MV-4-11 (cell line): ENCODE results near the gene PEPD.
A peak's percentile ranks its signal among the peaks of the same experiment; 100 is the strongest.

Source experiments
- DNase-seq: peaks from one replicate; lab custom pipeline; 2025; lab: John Stamatoyannopoulos, UW

The PEPD gene

DNA sequence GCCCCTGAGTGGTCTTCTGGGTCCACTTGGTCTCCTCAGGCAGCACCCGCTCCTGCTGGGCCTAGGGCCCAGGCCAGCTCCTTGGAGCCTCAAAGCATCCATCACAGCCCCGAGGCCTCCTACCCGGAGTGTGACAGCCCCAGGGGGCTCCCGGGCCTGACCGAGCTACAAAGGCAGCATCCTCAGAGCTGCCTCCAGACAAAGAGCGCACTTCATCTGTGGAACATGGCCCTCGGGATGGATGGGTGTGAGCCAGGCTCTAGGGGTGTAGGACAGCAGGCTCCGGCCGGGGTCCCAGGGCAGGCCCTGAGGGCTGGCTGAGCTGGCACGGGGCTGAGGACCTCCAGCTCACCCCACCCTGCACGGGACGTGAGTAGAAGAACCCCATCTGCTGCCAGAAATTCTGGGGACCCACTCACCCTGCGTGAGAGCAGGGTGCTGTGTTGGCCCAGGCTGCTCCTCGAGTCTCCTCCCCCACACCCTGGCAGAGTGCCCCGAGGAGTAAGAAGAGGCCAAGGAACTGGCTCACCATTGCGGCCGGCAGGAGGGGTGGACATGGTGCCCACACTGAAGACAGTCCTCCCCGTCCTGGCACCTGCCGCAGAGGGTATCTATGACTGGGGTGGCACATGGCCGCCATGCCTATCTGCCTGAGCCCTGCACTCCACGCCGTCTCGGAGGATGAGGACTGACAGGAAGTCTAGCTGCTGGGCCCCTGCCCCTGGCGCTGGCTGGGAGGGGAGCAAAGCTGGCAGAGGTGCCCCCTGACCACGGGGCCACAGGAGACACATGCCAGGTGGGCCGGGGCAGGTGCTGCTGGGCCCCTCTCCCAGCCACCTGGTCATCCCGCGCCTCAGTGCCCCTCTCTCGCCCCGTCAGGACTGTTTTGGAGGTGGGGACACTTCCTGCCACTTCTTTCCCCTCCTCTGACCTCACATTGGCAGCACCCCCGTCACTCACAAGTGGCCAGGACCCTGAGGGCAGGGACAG is 125.7 kb downstream of the PEPD start:
- no peak for DNase-seq

DNA sequence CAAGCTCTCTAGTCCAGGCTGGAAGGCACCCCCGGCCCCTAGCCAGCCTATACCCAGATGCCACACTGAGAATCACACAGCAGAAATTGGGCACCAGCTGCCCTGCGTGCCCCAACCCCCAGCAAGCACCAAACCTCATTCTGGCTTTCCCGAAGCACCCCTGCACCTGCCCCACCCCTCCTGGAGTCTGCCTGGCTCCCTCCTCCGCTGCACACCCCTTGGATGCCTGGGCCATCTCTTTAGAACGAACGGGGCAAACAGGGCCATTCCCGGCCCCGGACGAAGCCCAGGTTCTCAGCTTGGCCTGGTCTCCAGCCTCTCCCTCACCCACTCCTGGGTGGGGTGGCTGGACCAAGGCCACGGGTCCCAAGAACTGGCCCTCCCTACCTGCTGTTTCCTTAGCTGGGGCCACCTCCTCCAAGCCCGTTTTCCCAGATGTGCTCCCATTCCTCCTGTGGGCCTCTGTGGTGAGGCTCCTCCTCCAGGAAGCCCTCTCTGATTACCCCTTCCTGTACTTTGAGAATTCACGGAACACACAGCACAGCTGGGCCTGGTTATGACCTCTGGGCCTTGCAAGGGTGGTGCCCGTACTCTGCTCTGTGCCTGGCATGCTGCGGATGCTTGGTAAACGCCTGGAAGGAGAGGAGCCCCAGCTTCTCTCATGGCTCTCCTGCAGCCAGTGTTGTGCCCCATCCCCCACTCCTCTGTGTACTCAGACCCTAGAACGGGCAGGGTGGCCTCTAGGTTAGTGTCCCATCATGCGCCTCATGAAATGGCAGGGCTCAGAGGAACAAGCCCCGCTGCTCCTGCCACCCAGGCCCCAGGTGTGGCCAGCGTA is 126.6 kb downstream of the PEPD start:
- DNase-seq = no peak

DNA sequence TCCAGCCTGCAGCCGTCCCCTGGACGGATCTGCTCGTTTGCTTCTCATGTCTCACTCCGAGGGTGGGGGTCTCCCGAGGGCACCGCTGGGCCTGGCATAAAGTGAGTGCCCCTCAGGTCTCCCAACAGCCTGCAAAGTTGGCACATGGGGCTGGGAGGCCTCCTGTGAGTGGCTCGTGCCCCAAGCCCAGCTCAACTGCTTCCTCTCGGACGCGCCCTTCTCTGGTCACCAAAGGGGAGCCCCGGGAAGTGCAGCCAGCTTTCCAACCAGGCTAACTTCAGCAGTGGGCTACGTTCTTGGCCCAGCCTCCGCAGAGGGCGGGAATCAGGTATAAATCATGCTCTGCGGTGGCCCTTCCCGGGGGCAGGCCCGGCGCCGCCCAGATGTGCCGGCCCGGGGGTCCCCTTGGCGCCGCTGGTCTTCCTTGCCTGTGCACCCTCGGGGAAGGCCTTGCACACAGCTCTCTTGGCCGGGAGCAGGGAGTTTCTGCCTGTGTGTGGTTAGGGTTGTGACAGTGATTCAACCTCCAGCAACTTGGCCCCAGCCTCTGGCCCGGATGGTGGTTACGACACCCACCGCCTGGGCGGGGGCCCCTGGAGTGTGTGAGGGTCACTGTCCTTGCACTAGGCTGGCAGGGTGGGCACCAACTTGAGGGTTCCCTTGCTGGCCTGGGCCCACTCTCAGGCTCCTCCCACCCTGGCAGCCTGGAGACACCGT is 127.4 kb downstream of the PEPD start:
- peak; percentile 87 for DNase-seq

DNA sequence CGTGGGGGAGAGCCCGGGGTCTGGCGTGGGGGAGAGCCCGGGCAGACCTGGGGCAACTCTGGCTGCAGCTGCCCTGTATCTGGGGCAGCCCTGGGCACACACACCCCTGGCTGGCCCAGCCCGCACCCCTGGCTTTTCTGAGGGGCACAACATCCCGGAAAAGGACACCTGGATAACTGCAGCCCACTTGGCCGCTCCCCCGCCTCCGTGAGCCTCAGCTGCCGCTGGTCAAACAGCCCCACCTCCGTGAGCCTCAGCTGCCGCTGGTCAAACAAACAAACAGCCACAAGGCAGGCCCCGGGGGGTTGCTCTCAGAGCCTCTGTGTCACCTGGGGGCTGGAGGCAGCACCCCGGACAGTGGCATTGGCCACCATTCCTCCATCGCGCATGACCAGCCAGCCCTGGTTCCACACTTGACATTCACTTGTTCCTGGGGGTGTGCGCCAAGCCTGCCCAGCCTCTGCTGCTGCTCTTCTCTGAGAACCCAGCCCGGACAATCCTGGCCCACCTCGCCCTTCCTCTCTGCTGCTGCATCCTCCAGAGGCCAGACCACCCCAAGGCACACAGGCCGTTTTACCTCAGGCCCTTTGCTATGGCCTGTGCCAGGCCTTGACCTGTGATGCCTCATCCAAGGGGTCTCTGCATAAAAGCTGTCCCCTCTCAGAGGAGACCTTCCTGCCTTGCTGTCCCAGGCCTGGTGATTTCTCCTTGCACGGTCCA is 128.1 kb downstream of the PEPD start:
- no peak for DNase-seq

DNA sequence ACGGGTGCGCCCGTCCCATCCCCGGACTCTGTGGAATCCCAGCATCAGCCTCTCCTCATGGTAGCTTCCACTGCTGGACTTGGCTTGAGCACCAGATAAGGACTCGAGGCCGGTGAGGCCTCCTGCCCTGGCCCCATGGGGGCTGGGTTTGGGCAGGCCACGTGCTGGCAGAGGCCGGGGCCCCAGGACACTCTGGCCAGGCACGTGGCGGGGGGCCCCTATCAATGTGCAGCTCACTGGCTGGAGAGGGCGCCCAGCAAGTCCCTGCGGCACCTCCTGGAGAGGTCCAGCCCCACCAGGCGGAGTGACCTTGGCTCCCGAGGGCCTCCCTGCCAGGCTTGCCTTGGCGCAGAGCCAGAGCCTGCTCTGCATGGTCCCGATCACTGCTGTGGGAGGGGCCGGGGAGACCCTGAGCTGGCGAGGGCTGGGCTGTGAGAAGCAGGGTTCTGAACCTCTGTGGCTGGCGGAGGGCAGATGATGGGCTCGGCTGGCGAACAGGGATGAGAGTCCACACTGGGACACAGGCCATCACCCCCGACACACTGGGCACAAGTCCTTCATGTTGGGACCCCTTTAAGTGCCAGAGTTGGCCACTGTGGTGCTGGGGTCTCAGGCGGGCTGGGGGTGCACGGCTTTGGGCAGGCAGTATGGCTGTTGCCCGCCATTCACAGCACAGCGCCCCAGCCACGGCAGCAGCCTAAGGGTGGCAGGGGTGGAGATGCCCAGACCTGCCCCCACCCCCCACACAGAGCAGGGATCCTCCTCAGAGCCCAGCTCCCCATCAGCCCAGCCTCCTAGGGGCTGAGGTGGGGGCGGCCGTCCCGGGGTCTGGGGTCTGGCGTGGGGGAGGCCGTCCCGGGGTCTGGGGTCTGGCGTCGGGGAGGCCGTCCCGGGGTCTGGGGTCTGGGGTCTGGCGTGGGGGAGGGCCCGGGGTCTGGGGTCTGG is 129.0 kb downstream of the PEPD start:
- DNase-seq = no peak

DNA sequence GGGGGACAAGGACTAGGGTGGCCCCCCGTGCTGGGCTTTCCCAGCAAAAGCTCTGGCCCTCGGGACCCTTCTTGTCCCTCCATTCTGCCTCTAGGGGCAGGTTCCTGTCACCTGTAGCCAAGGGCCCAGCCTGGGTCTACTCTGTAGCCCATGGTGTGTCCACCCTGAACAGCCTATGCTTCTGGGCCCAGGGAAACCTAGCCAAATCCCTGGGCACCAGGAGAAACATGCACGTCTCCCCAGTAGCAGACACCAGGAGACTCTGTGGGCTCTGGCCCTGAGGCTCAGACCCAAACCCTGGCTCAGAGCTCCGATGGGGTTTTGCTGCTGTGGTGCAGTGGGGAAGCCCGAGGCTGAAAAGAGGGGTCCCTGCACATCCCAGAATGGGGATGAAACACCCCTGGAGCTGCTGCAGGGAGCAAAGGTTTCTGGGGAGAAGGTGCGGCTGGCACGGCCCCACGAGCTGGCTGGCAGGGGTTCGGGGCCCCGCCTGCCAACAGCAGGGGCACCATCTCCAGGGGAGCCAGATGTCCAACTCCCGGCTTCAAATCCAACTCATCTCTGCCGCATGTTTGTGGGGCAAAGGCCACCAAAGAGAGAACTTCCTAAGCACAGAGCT is 129.9 kb downstream of the PEPD start:
- DNase-seq = no peak

DNA sequence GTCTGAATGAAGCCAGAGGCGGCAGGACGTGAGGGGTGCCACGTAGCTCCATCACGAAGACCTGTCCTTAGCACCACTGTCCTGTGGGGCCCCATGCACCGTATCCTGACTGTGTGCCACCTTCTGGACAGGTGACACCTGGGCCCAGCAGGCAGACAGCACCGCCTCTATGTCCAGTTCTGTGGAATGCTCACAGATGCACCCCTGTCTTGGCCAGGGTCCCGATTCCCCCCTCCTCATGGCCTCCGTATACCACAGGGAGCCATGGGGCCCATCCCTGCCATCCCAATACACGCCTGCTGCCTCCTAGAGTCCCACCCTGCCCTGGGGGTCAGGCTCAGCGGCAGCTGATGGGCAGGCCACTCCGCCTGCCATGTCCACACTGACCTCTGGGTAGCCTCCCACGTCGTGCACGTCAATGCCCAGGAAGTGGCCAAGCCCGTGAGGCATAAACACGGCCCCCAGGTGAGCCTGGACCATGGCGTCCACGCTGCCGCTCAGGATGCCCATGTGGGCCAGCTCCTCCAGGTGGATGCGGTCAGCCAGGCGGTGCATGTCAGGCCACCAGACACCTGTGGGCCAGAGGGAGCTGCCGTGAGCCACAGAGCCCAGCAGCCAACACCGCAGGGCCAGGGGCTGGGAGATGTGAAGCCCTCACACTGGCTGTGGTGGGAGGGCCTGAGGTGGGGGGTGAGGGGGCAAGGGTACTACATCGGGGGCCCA is 130.5 kb downstream of the PEPD start:
- no peak for DNase-seq

DNA sequence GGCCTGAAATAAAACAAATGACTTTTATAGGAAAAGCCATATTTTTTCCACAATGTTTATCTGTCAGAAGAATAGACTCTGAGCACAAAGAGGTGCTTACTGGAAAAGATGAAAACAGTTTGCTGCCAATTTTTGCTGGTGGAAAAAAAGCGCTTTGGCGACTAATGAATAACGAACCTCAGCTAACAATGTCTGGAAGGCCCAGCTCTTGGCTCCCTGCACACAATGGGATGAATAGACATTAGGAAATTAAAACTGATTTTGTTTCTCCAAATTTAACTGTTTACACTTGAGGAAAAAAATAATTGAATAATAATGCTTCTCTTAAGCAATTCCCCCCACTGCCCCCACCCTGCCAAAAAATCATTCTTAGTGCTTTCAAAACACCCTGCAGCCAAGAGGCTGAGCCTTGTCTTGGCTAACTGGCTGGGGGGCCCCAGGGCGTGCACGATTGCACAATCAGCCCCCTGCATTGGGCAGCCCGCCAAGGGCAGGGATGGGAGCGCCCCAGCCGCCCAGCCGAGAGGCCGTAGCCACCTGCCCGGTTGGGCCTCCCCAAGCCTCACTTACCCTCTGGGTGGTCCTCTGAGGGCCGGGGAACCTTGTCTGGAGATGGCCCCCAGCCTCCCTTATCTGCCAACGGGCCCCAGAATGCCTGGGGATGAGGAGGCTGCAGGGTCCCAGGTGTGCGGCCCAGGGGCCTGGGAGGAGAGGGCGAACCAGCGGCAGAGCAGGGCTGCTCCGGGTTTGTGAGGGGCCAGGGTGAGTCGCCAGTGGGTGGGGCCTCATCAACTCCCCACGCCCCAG is 131.3 kb downstream of the PEPD start:
- peak; percentile 55 for DNase-seq

DNA sequence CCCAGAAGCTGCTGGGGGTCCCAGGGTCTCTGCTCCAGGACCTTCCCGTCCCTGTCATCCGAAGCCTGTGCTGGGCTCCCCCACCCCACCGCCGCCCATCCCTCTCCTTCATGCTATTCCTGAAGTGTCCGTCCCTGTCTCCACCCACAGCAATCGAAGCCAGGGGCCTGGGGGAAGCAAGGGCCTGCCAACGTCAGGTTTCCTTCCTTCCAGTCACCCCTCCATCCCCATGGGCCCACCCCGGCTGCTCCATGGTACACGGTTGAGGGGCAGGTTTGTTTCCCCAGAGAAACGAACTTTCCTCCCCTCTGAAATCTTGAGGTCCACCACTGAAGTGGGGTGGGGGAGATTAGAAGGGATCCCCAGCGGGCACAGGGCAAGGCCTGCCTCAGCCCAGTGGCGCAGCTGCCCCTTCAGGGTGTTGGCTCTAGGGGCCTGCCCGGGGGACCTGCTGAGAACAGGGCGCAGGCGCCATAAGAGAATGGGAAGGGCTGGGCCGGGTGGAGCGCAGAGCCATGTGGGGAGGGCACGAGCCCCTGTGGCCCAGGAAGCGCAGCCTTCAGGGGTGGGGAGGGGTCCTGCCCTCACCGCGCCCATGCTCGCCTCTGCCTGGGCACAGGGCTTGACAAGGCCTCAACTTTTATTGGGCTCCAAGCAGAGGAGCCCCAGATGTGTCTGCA is 132.0 kb downstream of the PEPD start:
- DNase-seq = no peak

DNA sequence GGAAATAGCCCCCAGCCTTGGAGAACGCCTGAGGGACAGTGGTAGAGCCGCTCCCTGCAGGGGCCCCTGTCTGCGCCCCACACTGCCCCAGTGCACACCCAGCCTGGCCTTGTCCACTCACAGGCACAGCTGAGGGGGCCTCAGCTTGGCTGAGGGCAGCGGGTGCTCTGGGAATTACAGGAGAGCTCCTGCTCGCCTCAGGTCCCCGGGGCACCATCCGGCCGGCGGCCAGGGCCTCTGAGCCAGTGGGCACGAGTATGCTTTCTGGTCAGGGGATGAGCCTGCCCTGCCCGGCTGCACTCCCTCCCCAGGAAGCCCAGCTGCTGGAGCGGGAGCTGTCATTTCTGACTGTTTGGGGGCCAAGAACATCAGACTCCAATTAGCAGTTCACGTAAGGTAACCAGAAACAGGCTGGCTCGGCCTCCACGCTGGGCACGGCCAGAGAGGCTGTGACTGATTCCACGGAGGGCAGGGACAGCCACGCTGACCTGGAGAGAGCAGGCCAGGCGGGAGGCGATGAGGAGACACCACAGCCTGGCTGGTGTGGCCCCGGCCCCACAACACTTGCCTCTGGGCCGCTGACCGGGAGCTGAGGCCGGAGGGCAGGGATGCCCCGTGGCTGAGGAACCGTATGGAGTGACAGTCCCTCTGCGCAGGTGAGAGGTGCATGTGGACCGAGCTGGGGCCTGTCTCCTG is 132.7 kb downstream of the PEPD start:
- no peak for DNase-seq

DNA sequence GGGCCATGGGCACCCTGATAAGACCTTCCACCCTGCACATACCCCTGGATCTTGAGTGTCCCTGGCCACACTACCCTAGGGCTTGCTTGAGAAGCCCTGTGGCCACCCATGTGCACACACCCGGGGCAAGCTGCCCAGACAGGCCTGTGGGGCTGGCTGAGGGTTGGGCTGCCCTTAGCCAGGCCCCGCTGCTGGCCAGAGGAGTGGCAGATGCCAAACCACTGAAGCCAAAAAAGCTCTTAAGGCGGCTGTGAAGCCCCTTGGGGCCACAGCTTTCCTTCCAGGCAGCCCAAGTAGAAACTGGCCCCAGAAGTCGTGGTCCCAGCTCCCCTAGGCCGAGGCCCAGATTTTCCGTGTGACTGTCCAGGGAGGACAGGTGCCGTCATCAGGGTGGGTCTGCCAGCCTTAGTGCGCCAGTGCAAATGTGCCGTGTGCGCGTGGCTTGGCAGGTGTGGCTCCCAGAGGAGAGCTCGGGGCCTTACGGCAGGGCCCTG is 133.3 kb downstream of the PEPD start:
- no peak for DNase-seq

DNA sequence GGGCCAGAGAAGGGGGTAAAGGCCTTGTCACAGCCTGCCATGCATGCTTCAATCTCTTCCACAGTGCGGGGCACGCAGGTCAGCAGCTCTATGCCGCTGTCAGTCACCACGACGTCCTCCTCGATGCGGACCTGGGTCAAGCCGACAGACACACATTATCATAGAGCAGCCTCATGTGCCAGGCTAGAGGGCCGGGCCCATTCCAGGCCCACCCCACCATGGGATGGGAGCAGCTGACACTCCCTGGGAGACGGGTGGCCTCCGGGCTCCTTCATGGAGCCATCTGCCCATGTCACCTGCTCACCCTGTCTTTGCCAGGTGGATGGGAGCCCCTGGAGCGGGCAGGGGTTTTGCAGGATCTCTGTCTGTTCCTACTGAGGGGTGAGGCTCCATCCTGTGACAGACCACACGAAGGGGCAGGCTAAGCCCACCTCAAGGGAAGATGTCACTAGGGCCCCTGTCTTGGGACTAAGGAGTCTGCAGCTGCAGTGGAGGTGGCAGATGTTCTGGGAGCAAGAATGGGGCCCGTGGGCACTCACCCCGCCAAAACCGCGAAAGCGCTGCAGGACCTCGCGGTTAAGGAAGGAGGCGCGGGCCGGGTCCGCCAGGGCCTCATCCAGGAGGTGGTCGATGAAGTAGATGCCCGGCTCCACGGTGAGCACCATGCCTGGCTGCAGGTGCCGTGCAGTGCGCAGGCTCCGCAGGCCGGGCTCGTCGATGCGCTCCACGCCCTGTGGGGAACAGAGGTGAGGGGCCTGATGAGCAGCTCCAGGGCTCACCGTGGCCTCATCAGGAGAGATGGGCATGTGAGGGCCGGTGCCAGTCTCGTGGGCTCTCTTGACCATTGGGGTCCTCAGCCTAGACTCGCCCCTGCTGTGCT is 134.0 kb downstream of the PEPD start:
- DNase-seq = peak; percentile 25

DNA sequence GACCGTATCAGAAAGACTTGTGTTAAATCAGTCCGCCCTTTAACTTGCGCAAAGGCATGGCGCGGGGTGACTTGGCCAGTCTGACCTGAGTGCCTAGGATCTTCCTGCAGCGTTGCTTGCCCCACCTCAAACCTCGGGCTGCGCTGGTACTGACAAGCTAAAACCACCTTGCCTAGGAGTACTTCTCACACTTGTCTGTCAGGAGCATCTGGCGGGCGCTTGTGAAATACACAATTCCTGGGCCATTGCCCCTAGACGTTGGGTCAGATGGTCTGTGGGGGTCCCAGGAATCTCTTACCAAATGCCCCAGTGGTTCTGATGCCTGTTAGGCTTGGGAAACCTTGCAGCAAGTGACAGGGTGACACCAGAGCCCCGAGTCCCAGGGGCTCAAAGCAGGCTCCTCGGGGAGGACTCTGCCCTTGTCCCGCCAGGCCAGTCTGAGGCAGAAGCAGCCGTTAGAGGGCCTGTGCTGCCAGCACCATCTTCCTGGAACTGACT is 135.2 kb downstream of the PEPD start:
- peak; percentile 38 for DNase-seq

DNA sequence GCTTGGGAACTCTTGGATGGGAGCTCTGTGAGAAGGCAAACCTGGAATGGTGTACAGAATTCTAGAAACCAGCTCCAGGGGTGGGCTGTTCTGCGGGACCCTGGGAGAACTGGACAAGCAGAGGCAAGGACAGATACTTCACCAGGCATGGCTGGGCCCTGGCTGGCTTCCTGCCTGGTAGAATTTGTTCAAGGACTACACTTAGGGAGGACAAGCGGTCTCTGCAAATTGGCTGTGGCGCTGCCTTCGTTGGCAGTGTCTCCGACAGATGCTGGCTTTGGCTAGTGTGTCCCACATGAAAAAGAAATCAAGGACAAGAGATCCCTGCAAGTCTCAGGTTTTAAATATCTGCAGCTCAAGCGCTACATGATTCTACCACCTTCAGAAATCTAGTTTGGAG is 135.6 kb downstream of the PEPD start:
- no peak for DNase-seq

DNA sequence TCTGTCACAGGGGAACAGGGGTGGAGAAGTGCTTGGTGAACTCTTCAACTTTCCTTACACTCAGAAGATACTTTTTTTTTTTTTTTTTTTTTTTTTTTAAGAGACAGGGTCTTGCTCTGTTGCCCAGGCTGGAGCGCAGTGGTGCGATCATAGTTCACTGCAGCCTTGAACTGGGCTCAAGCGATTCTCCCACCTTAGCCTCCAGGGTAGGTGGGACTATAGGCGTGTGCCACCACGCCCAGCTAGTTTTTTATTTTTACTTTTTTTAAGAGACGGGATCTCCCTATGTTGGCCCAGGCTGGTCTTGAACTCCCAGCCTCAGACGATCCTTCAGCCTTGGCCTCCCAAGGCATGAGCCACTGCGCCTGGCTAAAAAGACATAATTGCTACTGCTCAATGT is 136.6 kb downstream of the PEPD start:
- no peak for DNase-seq
